Measurements from ENCODE around the gene DYSF.

DYSF gene

GRCh38 chr2:71734620-71735019, 281.3 kb downstream of the DYSF start:
- no peak for DNase-seq (ENCODE audit: low read depth)

GRCh38 chr2:71735676-71736075, 282.3 kb downstream of the DYSF start:
- DNase-seq (ENCODE audit: low read depth), result no peak
